Testis (tissue), 3 donors: ENCODE data around the gene SEMA6A. TPM values are rescaled to one million over a fixed set of nuclear protein-coding genes. Genes with fewer than 3 reads are reported as not detected.

Source experiments
- DNase-seq: peaks from one replicate; pipeline ENCODE4 v3.0.0-alpha.2; 2019
- H3K27ac ChIP-seq, 2 donors: fragments of 200-600 bp; sonication (generic); one replicate each; pipeline ENCODE4 v1.5.1; 2019
- H3K27me3 ChIP-seq: fragments of 200-600 bp; sonication (generic); one replicate; pipeline ENCODE4 v1.5.1; 2019
- H3K36me3 ChIP-seq: fragments of 200-600 bp; sonication (generic); one replicate; pipeline ENCODE4 v1.5.1; 2017; ENCODE audit warnings: low read depth; ENCODE audit errors: missing control alignments
- H3K4me1 ChIP-seq: fragments of 200-600 bp; sonication (generic); one replicate; pipeline ENCODE4 v1.5.1; 2019
- H3K4me3 ChIP-seq, 2 donors: fragments of 200-600 bp; sonication (generic); one replicate each; pipeline ENCODE4 v1.5.1; 2017 to 2019
- H3K9me3 ChIP-seq: fragments of 200-600 bp; sonication (generic); one replicate; pipeline ENCODE4 v1.5.1; 2017
- CTCF ChIP-seq, 3 experiments: fragments of 450-650 bp in 2 of 3; fragments of 200-600 bp in 1 of 3; sonication (generic) in 1 of 3; IDR thresholded peaks; one replicate each; pipeline ENCODE4 v1.5.1; 2016 to 2019; ENCODE audit warnings: antibody characterized with exemption in 3 of 3, mild to moderate bottlenecking in 2 of 3, moderate library complexity in 1 of 3
- POLR2A ChIP-seq: fragments of 450-650 bp; IDR thresholded peaks from one replicate; pipeline ENCODE4 v1.6.1; 2017; ENCODE audit warnings: antibody characterized with exemption, mild to moderate bottlenecking, moderate library complexity
- WGBS, 2 donors: methylation state at CpG; one replicate each; pipeline ENCODE4 v1.1.5; 2018; 5-methylcytosine and 5-hydroxymethylcytosine counted together
- intact Hi-C: fragments of 100-400 bp; cut with DNase I; formaldehyde crosslinking; loops from one replicate; pipeline ENCODE4 v1.15.1; 2023; ENCODE audit warnings: low total_unique reads
- polyA plus RNA-seq: library from polyadenylated mRNA; stranded (reverse); fragments of 350-450 nt; fragmentation: Illumina TruSeq; extraction: RNeasy Lipid Tissue Mini Kit (QIAGEN cat#74804); gene quantifications from one replicate; pipeline ENCODE4 v1.2.3, GENCODE V29; 2014; ENCODE audit warnings: low read depth, low replicate concordance; ENCODE audit not compliant: insufficient read depth
- total RNA-seq, 2 donors: library from RNA; depleted of rRNA; stranded (reverse); fragments of >200 nt; gene quantifications; one replicate each; pipeline ENCODE4 v1.2.3, GENCODE V29; 2016

Gene SEMA6A
- total and polyA plus RNA-seq, 3 donors from 2014 or later, result 17.4 to 67.6 (median 52.0) TPM

GRCh38 chr5:116480894-116481510, 93.6 kb downstream of the SEMA6A start:
- Histone ChIP-seq H3K27ac (no peak overlapping the region), H3K4me3 (no peak overlapping the region), H3K4me1 (no peaks in the 10 kb centered on the region), H3K9me3 (no peaks in the 10 kb centered on the region), H3K36me3 (no peaks in the 10 kb centered on the region), H3K27me3 (no peaks in the 10 kb centered on the region)
- TF ChIP-seq POLR2A (no peak), CTCF (IDR thresholded peaks at IDR 0.05) (no peak)
- WGBS, 2 donors, result 95 to 98% methylated on average over 5 of the region's 5 CpGs
- intact Hi-C loops, result no loop called here
- DNase-seq, result no peak

GRCh38 chr5:116479776-116480675, 94.6 kb downstream of the SEMA6A start:
- TF ChIP-seq CTCF (IDR thresholded peaks at IDR 0.05) (no peak), POLR2A (no peak)
- no peak for DNase-seq
- H3K27ac ChIP-seq, result no peak overlapping the region
- H3K27me3 ChIP-seq, result no peaks in the 10 kb centered on the region
- H3K4me1 ChIP-seq, result no peaks in the 10 kb centered on the region
- intact Hi-C loops, result no loop called here
- H3K36me3 ChIP-seq, result no peaks in the 10 kb centered on the region
- no peaks in the 10 kb centered on the region for H3K9me3 ChIP-seq
- no peak overlapping the region for H3K4me3 ChIP-seq
- 93 to 94% methylated on average over 7 of the region's 7 CpGs for WGBS, 2 donors

- no peak overlapping the region for H3K4me3 ChIP-seq
- no peak for DNase-seq
- no peaks in the 10 kb centered on the region for H3K27me3 ChIP-seq
- H3K27ac ChIP-seq, result no peak overlapping the region
- TF ChIP-seq POLR2A, result no peak
- no peak for TF ChIP-seq CTCF (IDR thresholded peaks at IDR 0.05)
- no peaks in the 10 kb centered on the region for H3K36me3 ChIP-seq
- intact Hi-C loops, result no loop called here
- H3K9me3 ChIP-seq, result no peaks in the 10 kb centered on the region
- no peaks in the 10 kb centered on the region for H3K4me1 ChIP-seq
- WGBS, 2 donors, result 85 to 94% methylated on average over 2 of the region's 2 CpGs
Observed at GRCh38 chr5:116478491-116478890, 96.1 kb downstream of the SEMA6A start.

GRCh38 chr5:116476897-116477537, 97.6 kb downstream of the SEMA6A start:
- intact Hi-C loops, result no loop called here
- Histone ChIP-seq H3K27ac (no peak overlapping the region), H3K4me1 (no peaks in the 10 kb centered on the region), H3K36me3 (no peaks in the 10 kb centered on the region), H3K9me3 (no peaks in the 10 kb centered on the region), H3K27me3 (no peaks in the 10 kb centered on the region), H3K4me3 (no peak overlapping the region)
- TF ChIP-seq POLR2A (no peak), CTCF (IDR thresholded peaks at IDR 0.05) (no peak)
- WGBS, 2 donors, result 88 to 94% methylated on average over 4 of the region's 4 CpGs
- DNase-seq, result no peak
